GM21737 (cell line): ENCODE measurements around the gene TGM2.

Source experiments
- ATAC-seq: cut with Tn5 transposase; IDR thresholded peaks from one replicate; pipeline ENCODE4 v1.9.1; 2021; ENCODE audit warnings: mild to moderate bottlenecking, moderate library complexity; ENCODE audit not compliant: unreplicated experiment

TGM2 gene

GRCh38 chr20:38199501-38200390, 34.7 kb upstream of the TGM2 start:
- no peak for ATAC-seq

- ATAC-seq = no peak
These were observed 33.3 kb upstream of the TGM2 start for GRCh38 chr20:38198238-38198861.

GRCh38 chr20:38197619-38198018, 32.5 kb upstream of the TGM2 start:
- no peak for ATAC-seq

- ATAC-seq = no peak
These were observed 32.1 kb upstream of the TGM2 start for GRCh38 chr20:38197217-38197616.

GRCh38 chr20:38196592-38196991, 31.5 kb upstream of the TGM2 start:
- ATAC-seq = no peak

GRCh38 chr20:38196076-38196475, 31.0 kb upstream of the TGM2 start:
- no peak for ATAC-seq

GRCh38 chr20:38195521-38195920, 30.5 kb upstream of the TGM2 start:
- no peak for ATAC-seq

GRCh38 chr20:38194971-38195504, 30.0 kb upstream of the TGM2 start:
- ATAC-seq = no peak

GRCh38 chr20:38193586-38194105, 28.6 kb upstream of the TGM2 start:
- no peak for ATAC-seq

- ATAC-seq = no peak
These were observed 27.3 kb upstream of the TGM2 start for GRCh38 chr20:38192323-38192885.

GRCh38 chr20:38191654-38192053, 26.6 kb upstream of the TGM2 start:
- no peak for ATAC-seq

GRCh38 chr20:38190936-38191371, 25.9 kb upstream of the TGM2 start:
- no peak for ATAC-seq

GRCh38 chr20:38190166-38190565, 25.1 kb upstream of the TGM2 start:
- ATAC-seq = no peak

- no peak for ATAC-seq
These were observed 22.4 kb upstream of the TGM2 start for GRCh38 chr20:38187517-38187916.

GRCh38 chr20:38186788-38187221, 21.7 kb upstream of the TGM2 start:
- no peak for ATAC-seq

GRCh38 chr20:38184101-38184500, 19.0 kb upstream of the TGM2 start:
- no peak for ATAC-seq

- no peak for ATAC-seq
These were observed 16.9 kb upstream of the TGM2 start for GRCh38 chr20:38181971-38182370.

- peak; percentile 83 for ATAC-seq
These were observed 16.2 kb upstream of the TGM2 start for GRCh38 chr20:38181207-38181801.

- no peak for ATAC-seq
These were observed 15.7 kb upstream of the TGM2 start for GRCh38 chr20:38180781-38181180.

- ATAC-seq = no peak
These were observed 14.8 kb upstream of the TGM2 start for GRCh38 chr20:38179846-38180245.

- ATAC-seq = no peak
These were observed 13.5 kb upstream of the TGM2 start for GRCh38 chr20:38178581-38178980.
